Tibial nerve (tissue), 4 donors: ENCODE data around the gene RAPGEF2. TPM values are rescaled to one million over a fixed set of nuclear protein-coding genes. Genes with fewer than 3 reads are reported as not detected.

Experiments used
- DNase-seq, 2 donors: peaks; one replicate each; pipeline ENCODE4 v3.0.0-alpha.2; 2019; ENCODE audit warnings: low spot score in 2 of 2
- H3K27ac ChIP-seq, 4 donors: fragments of 200-600 bp; sonication (generic) in 3 of 4; one replicate each; pipeline ENCODE4 v1.5.1; 2017 to 2019; ENCODE audit warnings: mild to moderate bottlenecking in 1 of 4
- H3K27me3 ChIP-seq, 2 donors: fragments of 200-600 bp; sonication (generic) in 1 of 2; one replicate each; pipeline versions ENCODE4 v1.5.1 to v1.6.0; 2017 to 2019
- H3K36me3 ChIP-seq, 3 donors: fragments of 200-600 bp; sonication (generic); one replicate each; pipeline ENCODE4 v1.5.1; 2018 to 2019
- H3K4me1 ChIP-seq, 4 donors: fragments of 200-600 bp; sonication (generic) in 3 of 4; one replicate each; pipeline ENCODE4 v1.5.1; 2017 to 2019
- H3K4me3 ChIP-seq, 4 donors: fragments of 200-600 bp; sonication (generic) in 3 of 4; one replicate each; pipeline ENCODE4 v1.5.1; 2017 to 2019; ENCODE audit warnings: mild to moderate bottlenecking in 1 of 4, moderate library complexity in 1 of 4
- H3K9me3 ChIP-seq, 4 donors: fragments of 200-600 bp; sonication (generic) in 3 of 4; one replicate each; pipeline ENCODE4 v1.5.1; 2017 to 2019
- EP300 ChIP-seq, 2 donors: sonication (generic); formaldehyde crosslinking; IDR thresholded peaks; one replicate each; pipeline ENCODE4 v1.6.1; 2017; ENCODE audit warnings: antibody characterized with exemption in 2 of 2, mild to moderate bottlenecking in 1 of 2
- POLR2A ChIP-seq, 2 donors: fragments of 450-650 bp; IDR thresholded peaks; one replicate each; pipeline ENCODE4 v1.6.1; 2017; ENCODE audit warnings: antibody characterized with exemption in 2 of 2, mild to moderate bottlenecking in 2 of 2, moderate library complexity in 2 of 2
- WGBS, 2 donors: methylation state at CpG; one replicate each; pipeline ENCODE4 v1.1.5; 2018; 5-methylcytosine and 5-hydroxymethylcytosine counted together
- total RNA-seq, 4 donors: library from RNA; depleted of rRNA; stranded (reverse); fragments of >200 nt; gene quantifications; one replicate each; pipeline ENCODE4 v1.1.0, GENCODE V29; 2016
- TF ChIP-seq, protein P1 (sequence below), 5 experiments: fragments of 200-600 bp in 3 of 5; fragments of 450-650 bp in 2 of 5; sonication (generic) in 3 of 5; IDR thresholded peaks; one replicate each; pipeline ENCODE4 v1.5.1; 2016 to 2019; ENCODE audit warnings: antibody characterized with exemption in 5 of 5, mild to moderate bottlenecking in 3 of 5, moderate library complexity in 2 of 5

Gene RAPGEF2
- total RNA-seq, 4 donors from 2014 or later, result 61.0 to 81.5 (median 69.5) TPM

DNA sequence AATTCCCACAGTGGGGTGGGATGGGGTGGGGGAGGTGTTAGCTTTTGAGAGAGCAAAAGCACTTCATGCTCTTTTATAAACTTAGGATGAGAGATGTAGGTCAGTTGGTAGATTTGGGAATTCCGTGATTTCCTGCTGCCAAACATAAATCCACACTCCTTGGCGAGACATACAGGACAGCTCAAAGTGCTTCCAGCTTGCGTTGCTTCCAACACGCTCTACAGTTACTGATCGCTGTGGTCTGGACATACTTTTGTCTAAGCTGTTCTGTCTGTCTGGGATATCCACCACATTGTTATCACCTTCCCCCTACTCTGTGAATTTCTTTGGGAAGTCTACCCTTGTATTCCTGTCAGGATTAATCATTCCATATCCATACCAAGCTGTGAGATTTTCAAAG is 117.5 kb downstream of the RAPGEF2 start:
- Histone ChIP-seq H3K4me3 (no peak overlapping the region), H3K36me3 (no peaks in the 10 kb centered on the region), H3K27ac (no peak overlapping the region), H3K9me3 (no peaks in the 10 kb centered on the region), H3K27me3 (no peaks in the 10 kb centered on the region), H3K4me1 (peaks cover 0 to 13% (median 2%) of the 10 kb centered on the region in 4 donors)
- no peak for TF ChIP-seq POLR2A (IDR thresholded peaks at IDR 0.05)
- no peak for TF ChIP-seq EP300 (IDR thresholded peaks at IDR 0.05)
- TF ChIP-seq, protein P1, sequence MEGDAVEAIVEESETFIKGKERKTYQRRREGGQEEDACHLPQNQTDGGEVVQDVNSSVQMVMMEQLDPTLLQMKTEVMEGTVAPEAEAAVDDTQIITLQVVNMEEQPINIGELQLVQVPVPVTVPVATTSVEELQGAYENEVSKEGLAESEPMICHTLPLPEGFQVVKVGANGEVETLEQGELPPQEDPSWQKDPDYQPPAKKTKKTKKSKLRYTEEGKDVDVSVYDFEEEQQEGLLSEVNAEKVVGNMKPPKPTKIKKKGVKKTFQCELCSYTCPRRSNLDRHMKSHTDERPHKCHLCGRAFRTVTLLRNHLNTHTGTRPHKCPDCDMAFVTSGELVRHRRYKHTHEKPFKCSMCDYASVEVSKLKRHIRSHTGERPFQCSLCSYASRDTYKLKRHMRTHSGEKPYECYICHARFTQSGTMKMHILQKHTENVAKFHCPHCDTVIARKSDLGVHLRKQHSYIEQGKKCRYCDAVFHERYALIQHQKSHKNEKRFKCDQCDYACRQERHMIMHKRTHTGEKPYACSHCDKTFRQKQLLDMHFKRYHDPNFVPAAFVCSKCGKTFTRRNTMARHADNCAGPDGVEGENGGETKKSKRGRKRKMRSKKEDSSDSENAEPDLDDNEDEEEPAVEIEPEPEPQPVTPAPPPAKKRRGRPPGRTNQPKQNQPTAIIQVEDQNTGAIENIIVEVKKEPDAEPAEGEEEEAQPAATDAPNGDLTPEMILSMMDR (IDR thresholded peaks at IDR 0.05), result no peak
- no peak for DNase-seq
- 79 to 86% methylated on average over 5 of the region's 5 CpGs for WGBS, 2 donors

DNA sequence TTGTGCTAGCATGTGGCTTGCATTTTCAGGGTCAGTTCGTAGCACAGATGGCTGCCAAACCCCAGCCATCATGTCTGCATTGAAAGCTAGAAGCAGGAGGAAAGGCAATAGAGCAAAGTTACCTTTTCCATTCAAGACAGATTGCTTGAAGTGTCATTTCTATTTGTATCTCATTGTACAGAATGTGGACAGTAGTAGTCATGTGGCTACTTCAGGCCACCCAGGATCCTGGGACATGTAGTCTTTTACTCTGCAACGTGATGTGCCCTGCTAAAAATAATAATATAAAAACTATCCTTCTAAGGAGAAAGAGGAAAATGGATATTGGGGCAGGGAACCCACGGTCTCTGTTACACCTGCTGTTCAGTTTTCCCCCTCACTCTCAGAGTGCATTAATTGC is 118.4 kb downstream of the RAPGEF2 start:
- H3K4me3 ChIP-seq, result no peak overlapping the region
- H3K4me1 ChIP-seq, result peaks cover 0 to 13% (median 2%) of the 10 kb centered on the region in 4 donors
- no peaks in the 10 kb centered on the region for H3K9me3 ChIP-seq
- WGBS, 2 donors, result 87 to 94% methylated on average over 3 of the region's 3 CpGs
- TF ChIP-seq, protein P1 (IDR thresholded peaks at IDR 0.05), result no peak
- no peak for TF ChIP-seq EP300 (IDR thresholded peaks at IDR 0.05)
- no peak for TF ChIP-seq POLR2A (IDR thresholded peaks at IDR 0.05)
- DNase-seq, result no peak
- H3K36me3 ChIP-seq, result no peaks in the 10 kb centered on the region
- no peak overlapping the region for H3K27ac ChIP-seq
- H3K27me3 ChIP-seq, result no peaks in the 10 kb centered on the region

DNA sequence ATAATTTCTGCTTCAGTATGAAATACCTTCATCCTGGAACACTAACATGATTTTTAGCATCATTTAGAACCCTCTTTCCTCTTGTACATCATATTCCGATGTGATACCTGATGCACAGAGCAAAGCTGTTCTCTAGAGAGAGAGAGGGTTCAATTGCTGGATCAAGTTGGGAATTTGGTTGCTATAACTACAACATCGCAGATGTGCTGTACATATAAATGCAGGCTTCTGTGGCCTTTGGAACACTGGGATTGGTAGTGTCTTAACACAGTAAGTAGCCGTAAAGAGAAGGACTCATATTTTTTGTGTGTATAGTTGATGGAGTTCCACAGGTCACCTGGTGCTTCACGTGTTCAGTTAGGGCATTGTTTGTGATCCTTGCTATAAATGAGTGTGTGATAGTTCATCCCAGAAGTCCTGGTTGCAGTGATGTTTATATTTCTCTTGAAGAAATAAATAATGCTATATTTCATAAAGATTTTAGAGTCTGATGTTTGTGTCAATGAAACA is 119.2 kb downstream of the RAPGEF2 start:
- Histone ChIP-seq H3K36me3 (no peaks in the 10 kb centered on the region), H3K4me3 (no peak overlapping the region), H3K4me1 (peaks cover 0 to 10% (median 2%) of the 10 kb centered on the region in 4 donors), H3K27ac (no peak overlapping the region), H3K27me3 (no peaks in the 10 kb centered on the region), H3K9me3 (no peaks in the 10 kb centered on the region)
- 57% methylated on average over 4 of the region's 4 CpGs for WGBS, 2 donors
- TF ChIP-seq EP300 (IDR thresholded peaks at IDR 0.05) (no peak), POLR2A (IDR thresholded peaks at IDR 0.05) (no peak)
- TF ChIP-seq, protein P1 (IDR thresholded peaks at IDR 0.05), result no peak
- DNase-seq, result no peak

DNA sequence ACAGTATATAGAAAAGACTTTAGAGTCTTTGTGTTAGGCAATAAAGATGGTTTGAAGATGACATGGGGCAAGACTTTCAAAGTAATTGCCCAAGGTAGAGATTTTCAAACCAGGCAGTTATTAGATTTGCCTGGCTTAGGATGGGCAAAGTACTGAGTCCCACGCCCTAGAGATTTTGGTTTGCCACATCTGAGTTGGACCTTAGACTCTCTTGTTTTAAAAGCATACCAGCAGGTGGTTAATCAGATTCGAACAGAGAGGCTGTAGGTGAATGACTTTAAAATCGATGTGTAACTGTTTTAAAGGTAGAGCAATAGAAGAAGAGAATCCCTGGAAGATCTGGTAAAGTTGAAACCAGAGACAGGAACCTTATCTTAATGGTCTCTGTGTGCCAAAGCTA is 121.5 kb downstream of the RAPGEF2 start:
- no peaks in the 10 kb centered on the region for H3K36me3 ChIP-seq
- no peak overlapping the region for H3K27ac ChIP-seq
- H3K27me3 ChIP-seq, result no peaks in the 10 kb centered on the region
- no peak for DNase-seq
- 88% methylated on average over 3 of the region's 3 CpGs for WGBS, 2 donors
- no peaks in the 10 kb centered on the region for H3K9me3 ChIP-seq
- H3K4me3 ChIP-seq, result no peak overlapping the region
- peaks cover 0 to 29% (median 5%) of the 10 kb centered on the region in 4 donors for H3K4me1 ChIP-seq
- TF ChIP-seq, protein P1 (IDR thresholded peaks at IDR 0.05), result no peak

DNA sequence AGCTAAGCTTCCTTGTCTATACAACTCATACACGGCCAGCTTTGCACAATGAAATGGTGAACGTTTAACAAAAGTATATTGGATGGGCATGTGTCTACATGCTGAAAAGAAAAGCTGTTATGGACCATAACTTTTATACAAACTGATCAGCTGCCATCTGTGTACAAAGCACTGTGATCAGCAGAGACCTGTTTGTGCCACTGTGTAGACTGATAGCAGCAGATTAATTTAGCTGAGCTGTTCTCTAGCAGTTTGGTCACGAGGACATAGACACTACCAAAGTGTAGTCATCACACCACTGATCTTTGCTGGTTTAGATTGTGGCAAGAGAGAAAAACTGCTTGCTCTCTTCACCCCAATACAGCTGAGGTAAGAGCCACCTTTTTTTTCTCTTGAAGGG is 124.5 kb downstream of the RAPGEF2 start:
- H3K4me3 ChIP-seq, result no peak overlapping the region

More for the DNA sequence above, 124.5 kb downstream of the RAPGEF2 start:
- 43 to 63% methylated on average over 3 of the region's 3 CpGs for WGBS, 2 donors
- Histone ChIP-seq H3K27ac (peak overlapping the region in 3 of 4 donors; percentile 8 to 58 (median 53)), H3K4me1 (peaks cover 0 to 40% (median 4%) of the 10 kb centered on the region in 4 donors), H3K9me3 (no peaks in the 10 kb centered on the region), H3K27me3 (no peaks in the 10 kb centered on the region), H3K36me3 (no peaks in the 10 kb centered on the region)
- no peak for DNase-seq
- TF ChIP-seq EP300 (IDR thresholded peaks at IDR 0.05), result no peak
- no peak for TF ChIP-seq POLR2A (IDR thresholded peaks at IDR 0.05)
- TF ChIP-seq, protein P1 (IDR thresholded peaks at IDR 0.05), result no peak
